Measurements from ENCODE around the gene RETREG2.

GRCh38 chr2:219175928-219176817, 1.9 kb upstream of the RETREG2 start:
- TF ChIP-seq CTCF (IDR thresholded peaks at IDR 0.05) (peak in 2 of 4 experiments; percentile 5 to 45), POLR2A (IDR thresholded peaks at IDR 0.05) (peak in 1 of 2 donors; percentile 7), POLR2AphosphoS5 (IDR thresholded peaks at IDR 0.05) (no peak)
